SK-N-SH (cell line): Measurements from ENCODE around the gene HDGF. TPM values are rescaled to one million over a fixed set of nuclear protein-coding genes. Genes with fewer than 3 reads are reported as not detected.

Source experiments
- CTCF ChIA-PET: fragments of 300-600, 350-600 bp; formaldehyde crosslinking; extraction: SDS; loops from one replicate; lab custom pipeline; 2021; lab: Yijun Ruan, JAX
- POLR2A ChIA-PET: fragments of 350-600 bp; sonication (Branson Sonifier 250); formaldehyde crosslinking; extraction: SDS; loops from one replicate; lab custom pipeline; 2020; ENCODE audit warnings: antibody characterized with exemption, inconsistent platforms; lab: Yijun Ruan, JAX
- DNase-seq: peaks from one replicate; pipeline ENCODE4 v3.0.0; 2012
- H2AFZ ChIP-seq: fragments of 200-600 bp; sonication (generic); 2 replicates; pipeline ENCODE4 v1.8.1; 2016; ENCODE audit warnings: antibody characterized with exemption, mild to moderate bottlenecking, low read depth
- H3F3A ChIP-seq: fragments of 200-600 bp; sonication (generic); replicated peaks from 2 replicates; pipeline ENCODE3; 2016; ENCODE audit warnings: antibody characterized with exemption, mild to moderate bottlenecking; ENCODE audit not compliant: insufficient read depth
- H3K27ac ChIP-seq, 2 experiments: fragments of 200-500 bp in 1 of 2; fragments of 200-600 bp in 1 of 2; sonication (Bioruptor generic) in 1 of 2; sonication (generic), shearing (Covaris generic) in 1 of 2; 2 replicates each; pipeline versions ENCODE4 v1.5.1 to v1.6.1; 2014 to 2016; ENCODE audit warnings: low read depth in 2 of 2, inconsistent platforms in 1 of 2, low read length in 1 of 2, mild to moderate bottlenecking in 1 of 2, mixed read lengths in 1 of 2
- H3K27me3 ChIP-seq: fragments of 200-600 bp; sonication (generic), shearing (Covaris generic); 2 replicates; pipeline ENCODE4 v1.6.1; 2016; ENCODE audit warnings: mixed run types; ENCODE audit not compliant: insufficient read depth
- H3K36me3 ChIP-seq, 2 experiments: fragments of 200-500 bp in 1 of 2; fragments of 200-600 bp in 1 of 2; sonication (Bioruptor generic) in 1 of 2; sonication (generic) in 1 of 2; replicated peaks in 1 of 2; 2 replicates each; pipeline versions ENCODE3 to v1.5.1; 2014 to 2016; ENCODE audit warnings: low read length in 1 of 2, mild to moderate bottlenecking in 1 of 2; ENCODE audit not compliant: insufficient read depth in 2 of 2, control insufficient read depth in 1 of 2
- H3K4me1 ChIP-seq, 2 experiments: fragments of 200-500 bp in 1 of 2; fragments of 200-600 bp in 1 of 2; sonication (Bioruptor generic) in 1 of 2; sonication (generic), shearing (Covaris generic) in 1 of 2; 2 replicates each; pipeline versions ENCODE4 v1.5.1 to v1.6.1; 2014 to 2016; ENCODE audit warnings: low read depth in 1 of 2, low read length in 1 of 2, mixed run types in 1 of 2; ENCODE audit not compliant: insufficient read depth in 2 of 2, control insufficient read depth in 1 of 2
- H3K4me2 ChIP-seq: fragments of 200-600 bp; sonication (generic), shearing (Covaris generic); 2 replicates; pipeline ENCODE4 v1.6.1; 2017; ENCODE audit warnings: mixed run types
- H3K4me3 ChIP-seq, 2 experiments: fragments of 200-500 bp in 1 of 2; fragments of 200-600 bp in 1 of 2; sonication (Bioruptor generic) in 1 of 2; sonication (generic), shearing (Covaris generic) in 1 of 2; 2 replicates each; pipeline versions ENCODE4 v1.5.1 to v1.8.1; 2014 to 2016; ENCODE audit warnings: low read depth in 2 of 2, inconsistent platforms in 1 of 2, low read length in 1 of 2, mild to moderate bottlenecking in 1 of 2, mixed read lengths in 1 of 2, moderate library complexity in 1 of 2
- H3K79me2 ChIP-seq: fragments of 200-600 bp; sonication (generic); 2 replicates; pipeline ENCODE4 v1.8.1; 2017; ENCODE audit warnings: mild to moderate bottlenecking; ENCODE audit not compliant: insufficient read depth
- H3K9ac ChIP-seq: fragments of 200-600 bp; sonication (generic); 2 replicates; pipeline ENCODE4 v1.6.1; 2017; ENCODE audit warnings: mixed run types
- H3K9me2 ChIP-seq: fragments of 200-600 bp; sonication (generic); 2 replicates; pipeline ENCODE4 v1.6.1; 2017; ENCODE audit warnings: mixed run types
- H3K9me3 ChIP-seq: fragments of 200-600 bp; sonication (generic); 2 replicates; pipeline ENCODE4 v1.6.1; 2017; ENCODE audit warnings: mixed run types, mild to moderate bottlenecking, moderate library complexity
- H4K20me1 ChIP-seq: fragments of 200-600 bp; sonication (generic); 2 replicates; pipeline ENCODE4 v1.6.1; 2017; ENCODE audit warnings: mild to moderate bottlenecking, mixed run types; ENCODE audit not compliant: insufficient read depth
- CTCF ChIP-seq: fragments of 200-600 bp; sonication (generic); IDR thresholded peaks from 2 replicates; pipeline ENCODE4 v1.6.1; 2017; ENCODE audit warnings: antibody characterized with exemption, mild to moderate bottlenecking, moderate library complexity
- EP300 ChIP-seq, 2 experiments: IDR thresholded peaks; 2 replicates each; pipeline versions ENCODE4 v1.4.0 to v1.6.1; 2012; ENCODE audit warnings: borderline replicate concordance in 1 of 2, low read depth in 1 of 2, low read length in 1 of 2
- EZH2phosphoT487 ChIP-seq: fragments of 200-600 bp; sonication (generic); IDR thresholded peaks from 2 replicates; pipeline ENCODE4 v1.6.1; 2017; ENCODE audit warnings: low read depth, mixed run types, mild to moderate bottlenecking, antibody characterized with exemption, moderate library complexity, borderline replicate concordance
- GABPA ChIP-seq: IDR thresholded peaks from 2 replicates; pipeline ENCODE4 v1.4.0; 2012; ENCODE audit warnings: low read depth, mild to moderate bottlenecking
- GATA2 ChIP-seq: sonication (generic); formaldehyde crosslinking; IDR thresholded peaks from 2 replicates; pipeline ENCODE4 v1.5.0; 2020; ENCODE audit warnings: mild to moderate bottlenecking, missing genetic modification reagents
- JUND ChIP-seq: IDR thresholded peaks from 2 replicates; pipeline ENCODE4 v1.4.0; 2012
- MAX ChIP-seq: IDR thresholded peaks from 2 replicates; pipeline ENCODE4 v1.4.0; 2012; ENCODE audit warnings: low read depth
- MEF2A ChIP-seq: IDR thresholded peaks from 2 replicates; pipeline ENCODE4 v1.4.0; 2012; ENCODE audit warnings: low read depth, borderline replicate concordance
- MXI1 ChIP-seq: IDR thresholded peaks from 2 replicates; pipeline ENCODE4 v1.6.1; 2012; ENCODE audit warnings: mild to moderate bottlenecking, low read depth, low read length, improper control_type of control experiment
- NFIC ChIP-seq: IDR thresholded peaks from 2 replicates; pipeline ENCODE4 v1.4.0; 2012; ENCODE audit warnings: borderline replicate concordance
- PBX3 ChIP-seq: IDR thresholded peaks from 2 replicates; pipeline ENCODE4; 2012
- RCOR1 ChIP-seq: fragments of 150-350 bp; IDR thresholded peaks from 2 replicates; pipeline ENCODE4 v1.6.1; 2017; ENCODE audit warnings: antibody characterized with exemption, low read length
- REST ChIP-seq: IDR thresholded peaks from 2 replicates; pipeline ENCODE4 v1.6.1; 2012; ENCODE audit warnings: mild to moderate bottlenecking, low read depth, low read length, moderate library complexity
- RXRA ChIP-seq: IDR thresholded peaks from 2 replicates; pipeline ENCODE4 v1.4.0; 2012; ENCODE audit warnings: low read depth, mild to moderate bottlenecking, borderline replicate concordance
- SIN3A ChIP-seq: IDR thresholded peaks from 2 replicates; pipeline ENCODE4 v1.6.1; 2012; ENCODE audit warnings: low read depth, mild to moderate bottlenecking, low read length, moderate library complexity, borderline replicate concordance
- USF2 ChIP-seq: fragments of 150-350 bp; IDR thresholded peaks from 2 replicates; pipeline ENCODE4 v1.6.1; 2017; ENCODE audit warnings: antibody characterized with exemption, low read length, low read depth, borderline replicate concordance
- YY1 ChIP-seq: IDR thresholded peaks from 2 replicates; pipeline ENCODE4 v1.4.0; 2012; ENCODE audit warnings: low read depth, mild to moderate bottlenecking
- ZBTB33 ChIP-seq: IDR thresholded peaks from 2 replicates; pipeline ENCODE4 v1.4.0; 2012; ENCODE audit warnings: low read depth, borderline replicate concordance
- WGBS: methylation state at CpG from one replicate; pipeline ENCODE4 v1.1.6; 2017; ENCODE audit warnings: low lambda C conversion rate; 5-methylcytosine and 5-hydroxymethylcytosine counted together
- polyA plus RNA-seq, 3 experiments: library from polyadenylated mRNA; depleted of rRNA; stranded (reverse); fragments of >200 nt; gene quantifications; 2 replicates each; pipeline ENCODE4 v1.2.3, GENCODE V29; 2012

HDGF gene
- polyA plus RNA-seq, 1 of the 3 experiments (the other 2 are of a cell fraction) = 152 TPM

GRCh38 chr1:156692925-156693847, 58.3 kb downstream of the HDGF start (continued):
- TF ChIP-seq CTCF = no peak
- TF ChIP-seq MXI1 = no peak
- TF ChIP-seq, all 33 proteins: peak for 0

- H3K27ac ChIP-seq = peak overlapping the region in 1 of 2 experiments; percentile 86; a peak in 2 of 4 replicates
- H3K9me2 ChIP-seq = no peaks in the 10 kb centered on the region
- no peaks in the 10 kb centered on the region for H3K27me3 ChIP-seq
- peak overlapping the region; percentile 41; the same call in 1 of the 2 replicates for H3K4me2 ChIP-seq
- no peaks in the 10 kb centered on the region for H3K79me2 ChIP-seq
- H3K36me3 ChIP-seq = no peaks in the 10 kb centered on the region
- H3K9me3 ChIP-seq = no peaks in the 10 kb centered on the region
- DNase-seq = peak; percentile 78
- ChIA-PET CTCF (interaction anchor here (4.5 to 45.5 kb wide), 6 partner anchors 13 to 235 kb away, joined by 37 to 2702 read pairs (median 148); partner anchors contain the start of genes CRABP2, ISG20L2, METTL25B and NES), POLR2A (interaction anchor here (1.0 to 4.3 kb wide), 3 partner anchors 9 to 19 kb away, joined by 3 to 57 read pairs (median 6); partner anchors contain the start of gene CRABP2)
- no peak overlapping the region for H2AFZ ChIP-seq
- peaks cover 14 to 64% of the 10 kb centered on the region in 2 experiments; a peak in 3 of 4 replicates for H3K4me1 ChIP-seq
- H3F3A ChIP-seq = peaks cover 15% of the 10 kb centered on the region
- no peak overlapping the region for H3K9ac ChIP-seq
- WGBS = 35% methylated on average over 10 of the region's 13 CpGs
- no peak overlapping the region for H3K4me3 ChIP-seq
- no peaks in the 10 kb centered on the region for H4K20me1 ChIP-seq
- TF ChIP-seq ZBTB33 (no peak), MXI1 (no peak), GABPA (no peak), MEF2A (no peak), EZH2phosphoT487 (no peak), EP300 (IDR thresholded peaks at IDR 0.05; ENCODE audit: borderline replicate concordance in 1 of 2, low read depth in 1 of 2, low read length in 1 of 2) (peak in 1 of 2 experiments; percentile 73; a peak in 2 of 4 replicates), USF2 (no peak; the same call in 1 of the 2 replicates), RXRA (no peak), REST (no peak), GATA2 (CRISPR knock-in tag) (peak; percentile 88), RCOR1 (peak; percentile 39; the same call in 1 of the 2 replicates), SIN3A (no peak), JUND (no peak), MAX (no peak), YY1 (no peak), NFIC (no peak), PBX3 (no peak)
Measured at GRCh38 chr1:156692441-156692924, 59.0 kb downstream of the HDGF start.
